HepG2 (cell line): ENCODE data around the gene NECAB2. TPM values are rescaled to one million over a fixed set of nuclear protein-coding genes. Genes with fewer than 3 reads are reported as not detected.

Experiments
- ATAC-seq: fragments of 200-7000 bp; cut with Tn5 transposase; 3 replicates; pipeline ENCODE4 v1.9.1; 2020; ENCODE audit warnings: mild to moderate bottlenecking, moderate library complexity
- BruUV-seq: library from RNA; stranded (reverse); fragments of 400-500 nt; replicated peaks from 2 replicates; lab custom pipeline; 2021; lab: Mats Ljungman, UMichigan
- CTCF ChIA-PET: fragments of 300-600 bp; formaldehyde crosslinking; extraction: SDS; loops from one replicate; lab custom pipeline; 2021; ENCODE audit warnings: low total read pairs, inconsistent platforms, low intra/inter-chr PET ratio; lab: Yijun Ruan, JAX
- POLR2A ChIA-PET: fragments of 350-600 bp; sonication (Branson Sonifier 250); formaldehyde crosslinking; loops from one replicate; lab custom pipeline; 2020; ENCODE audit warnings: antibody characterized with exemption, inconsistent platforms; lab: Yijun Ruan, JAX
- DNase-seq: peaks from one replicate; pipeline ENCODE4 v3.0.0-alpha.2; 2015; ENCODE audit warnings: low spot score
- FAIRE-seq: peaks from 3 replicates; lab custom pipeline; 2011; peaks lifted over from hg19 to GRCh38; lab: Jason Lieb, UNC
- H2AFZ ChIP-seq: one replicate; pipeline ENCODE4 v1.6.1; 2011; ENCODE audit warnings: low read length, inconsistent platforms
- H3K27ac ChIP-seq: fragments of 300-600 bp; 3 replicates; pipeline ENCODE4 v1.8.0; 2011; ENCODE audit warnings: mixed run types, mild to moderate bottlenecking, mixed read lengths, low read length, inconsistent platforms; ENCODE audit not compliant: insufficient read depth; ENCODE audit errors: extremely low read length
- H3K27me3 ChIP-seq, 2 experiments: fragments of 200-600 bp in 1 of 2; 2 replicates in 1 of 2; 3 replicates in 1 of 2; pipeline versions ENCODE4 v1.6.0 to v1.8.0; 2011; ENCODE audit warnings: low read length in 2 of 2, mild to moderate bottlenecking in 2 of 2, moderate library complexity in 2 of 2, inconsistent platforms in 1 of 2; ENCODE audit not compliant: insufficient read depth in 2 of 2, control insufficient read depth in 1 of 2
- H3K36me3 ChIP-seq, 2 experiments: fragments of 200-600 bp in 1 of 2; replicated peaks in 1 of 2; 2 replicates in 1 of 2; 3 replicates in 1 of 2; pipeline versions ENCODE4 v1.5.1 to v1.8.0; 2011; ENCODE audit warnings: low read length in 2 of 2, inconsistent platforms in 1 of 2; ENCODE audit not compliant: insufficient read depth in 2 of 2, control insufficient read depth in 1 of 2
- H3K4me1 ChIP-seq: 2 replicates; pipeline ENCODE4 v1.5.1; 2012; ENCODE audit warnings: low read length, inconsistent platforms; ENCODE audit not compliant: insufficient read depth
- H3K4me2 ChIP-seq: 2 replicates; pipeline ENCODE4 v1.6.0; 2011; ENCODE audit warnings: low read depth, low read length, inconsistent platforms
- H3K4me3 ChIP-seq, 3 experiments: fragments of 200-600 bp in 1 of 3; sonication (generic), shearing (Covaris generic) in 1 of 3; replicated peaks in 1 of 3; 2 replicates each; pipeline ENCODE4 v1.5.1; 2011 to 2016; ENCODE audit warnings: low read length in 3 of 3, inconsistent platforms in 2 of 3, low read depth in 2 of 3, mild to moderate bottlenecking in 2 of 3, control low read depth in 1 of 3, mixed read lengths in 1 of 3; ENCODE audit not compliant: insufficient read depth in 1 of 3
- H3K79me2 ChIP-seq: one replicate; pipeline ENCODE4 v1.6.1; 2011; ENCODE audit warnings: low read length, inconsistent platforms; ENCODE audit not compliant: insufficient read depth
- H3K9ac ChIP-seq: 2 replicates; pipeline ENCODE4 v1.6.0; 2011; ENCODE audit warnings: mild to moderate bottlenecking, low read depth, low read length, inconsistent platforms; ENCODE audit not compliant: insufficient read depth
- H3K9me3 ChIP-seq: 2 replicates; pipeline ENCODE4 v1.5.1; 2012; ENCODE audit warnings: mild to moderate bottlenecking, low read length
- H4K20me1 ChIP-seq: 2 replicates; pipeline ENCODE4 v1.6.0; 2011; ENCODE audit warnings: inconsistent platforms, mild to moderate bottlenecking, low read length, moderate library complexity; ENCODE audit not compliant: insufficient read depth
- ATF6 ChIP-seq: sonication (generic); formaldehyde crosslinking; conservative IDR thresholded peaks from 2 replicates; pipeline ENCODE4 v1.4.0; 2020; ENCODE audit warnings: missing genetic modification reagents
- ZNF629 ChIP-seq: sonication (generic); formaldehyde crosslinking; conservative IDR thresholded peaks from 2 replicates; pipeline ENCODE4 v1.5.0; 2020; ENCODE audit warnings: missing genetic modification reagents
- WGBS: methylation state at CpG from one replicate; pipeline ENCODE4 v1.1.6; 2017; ENCODE audit warnings: low lambda C conversion rate; 5-methylcytosine and 5-hydroxymethylcytosine counted together
- in situ Hi-C: cut with HindIII; loops from 2 replicates; pipeline ENCODE4 v1.10.0; 2017; ENCODE audit warnings: low pct_unique_long_range_greater_than_20kb; ENCODE audit not compliant: extremely low pct_ligation_motif_present
- intact Hi-C: fragments of 100-400 bp; cut with micrococcal nuclease; formaldehyde crosslinking; loops from one replicate; pipeline ENCODE4 v1.10.0; 2022; ENCODE audit not compliant: unreplicated experiment
- polyA plus RNA-seq, 8 experiments: library from polyadenylated mRNA; depleted of rRNA in 3 of 8; stranded (reverse) in 7 of 8; unstranded in 1 of 8; fragments of >200 nt; fragmentation: Illumina TruSeq in 4 of 8; extraction: Trizol in 4 of 8; gene quantifications; 2 replicates each; pipeline versions ENCODE4 v1.2.1 to v1.2.3, GENCODE V29; 2011 to 2016; ENCODE audit warnings: low read depth in 4 of 8, missing spikeins in 1 of 8, mixed read lengths in 1 of 8; ENCODE audit not compliant: insufficient read depth in 1 of 8
- total RNA-seq, 5 experiments: library from RNA; depleted of rRNA; stranded (reverse); fragments of >200 nt; fragmentation: Illumina TruSeq; extraction: Trizol; gene quantifications; 2 replicates each; pipeline ENCODE4 v1.2.3, GENCODE V29; 2016; ENCODE audit warnings: low read depth in 1 of 5
- TF ChIP-seq, protein P1 (sequence below): sonication (generic); formaldehyde crosslinking; IDR thresholded peaks from 2 replicates; pipeline ENCODE4 v1.4.0; 2020; ENCODE audit warnings: missing genetic modification reagents

Gene NECAB2
- total and polyA plus RNA-seq, 2 of the 13 experiments (the other 11 are each of a cell fraction or from before 2014, with no cell fraction given): 0.21 to 0.49 TPM

DNA sequence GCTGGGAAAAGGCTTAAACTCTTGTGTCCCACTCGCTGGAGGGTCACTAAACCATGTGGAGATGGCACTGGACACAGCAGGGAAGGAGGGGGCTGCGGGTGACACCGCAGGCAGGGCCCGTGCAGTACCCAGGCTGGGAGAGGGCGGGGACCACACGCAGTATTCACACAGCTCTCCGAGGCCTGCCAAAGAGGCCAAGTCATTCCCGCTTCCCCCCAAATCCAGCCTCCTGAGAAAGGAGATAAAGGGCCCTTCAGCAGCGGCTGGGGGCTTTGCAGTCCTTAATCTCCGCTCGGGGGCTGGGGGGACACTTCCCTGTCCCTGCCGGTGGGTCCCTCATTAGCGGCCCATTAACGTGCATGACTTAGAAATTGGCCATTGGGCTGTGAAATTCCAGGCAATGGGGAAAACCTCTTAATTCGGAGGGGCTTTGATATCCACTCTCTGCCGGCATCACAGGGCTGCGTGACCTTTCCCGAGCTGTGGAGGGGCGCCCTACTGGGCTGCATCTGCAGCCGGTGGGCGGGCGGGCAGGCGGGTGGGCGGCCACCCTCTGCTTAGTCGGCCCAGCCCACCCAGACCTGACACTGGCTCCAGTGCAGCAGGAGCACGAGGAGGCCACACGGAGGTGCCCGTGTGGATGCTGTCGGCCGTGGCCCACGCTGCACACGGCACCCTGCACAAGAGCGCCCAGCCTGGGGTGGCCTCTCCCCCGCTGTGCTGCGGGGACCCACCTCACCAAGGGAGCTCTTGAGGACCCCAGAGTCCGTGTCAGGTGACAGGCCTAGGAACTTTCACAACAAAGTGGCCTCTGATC, 77.2 kb downstream of the NECAB2 start (continued):
- no peak for TF ChIP-seq ATF6 (CRISPR knock-in tag)

DNA sequence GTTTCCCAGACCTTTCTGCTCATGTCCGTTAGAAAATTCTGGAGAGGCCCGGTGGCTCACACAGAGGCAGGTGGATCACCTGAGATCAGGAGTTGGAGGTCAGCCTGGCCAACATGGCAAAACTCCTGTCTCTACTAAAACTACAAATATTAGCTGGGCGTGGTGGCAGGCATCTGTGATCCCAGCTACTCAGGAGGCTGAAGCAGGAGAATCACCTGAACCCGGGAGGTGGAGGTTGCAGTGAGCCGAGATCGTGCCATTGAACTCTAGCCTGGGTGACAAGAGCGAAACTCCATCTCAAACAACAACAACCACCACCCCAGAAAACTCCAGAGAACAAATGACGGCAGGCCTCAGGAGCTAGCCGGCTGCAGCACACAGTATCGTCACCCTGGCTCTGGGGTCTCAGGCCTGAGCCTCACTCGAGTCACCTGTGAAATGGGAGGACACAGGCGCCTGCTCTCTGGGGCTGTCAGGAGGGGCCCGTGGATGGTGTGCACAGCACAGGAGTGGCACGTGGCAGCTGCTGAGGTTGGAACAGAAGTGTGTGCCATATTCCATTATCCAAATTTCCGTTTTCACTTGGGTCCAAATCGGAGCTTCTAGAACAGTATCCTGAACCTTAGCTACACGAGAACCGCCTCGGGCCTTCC, 77.9 kb downstream of the NECAB2 start:
- H3K9me3 ChIP-seq: no peaks in the 10 kb centered on the region
- peaks cover 0 to 6% of the 10 kb centered on the region in 2 experiments; a peak in 2 of 5 replicates for H3K36me3 ChIP-seq
- 68% methylated on average over 13 of the region's 19 CpGs for WGBS
- no peak overlapping the region for H3K4me3 ChIP-seq
- CTCF ChIA-PET: no interaction called here
- TF ChIP-seq ZNF629 (CRISPR knock-in tag): peak; percentile 42; the same call in 1 of the 2 replicates
- TF ChIP-seq, protein P1, sequence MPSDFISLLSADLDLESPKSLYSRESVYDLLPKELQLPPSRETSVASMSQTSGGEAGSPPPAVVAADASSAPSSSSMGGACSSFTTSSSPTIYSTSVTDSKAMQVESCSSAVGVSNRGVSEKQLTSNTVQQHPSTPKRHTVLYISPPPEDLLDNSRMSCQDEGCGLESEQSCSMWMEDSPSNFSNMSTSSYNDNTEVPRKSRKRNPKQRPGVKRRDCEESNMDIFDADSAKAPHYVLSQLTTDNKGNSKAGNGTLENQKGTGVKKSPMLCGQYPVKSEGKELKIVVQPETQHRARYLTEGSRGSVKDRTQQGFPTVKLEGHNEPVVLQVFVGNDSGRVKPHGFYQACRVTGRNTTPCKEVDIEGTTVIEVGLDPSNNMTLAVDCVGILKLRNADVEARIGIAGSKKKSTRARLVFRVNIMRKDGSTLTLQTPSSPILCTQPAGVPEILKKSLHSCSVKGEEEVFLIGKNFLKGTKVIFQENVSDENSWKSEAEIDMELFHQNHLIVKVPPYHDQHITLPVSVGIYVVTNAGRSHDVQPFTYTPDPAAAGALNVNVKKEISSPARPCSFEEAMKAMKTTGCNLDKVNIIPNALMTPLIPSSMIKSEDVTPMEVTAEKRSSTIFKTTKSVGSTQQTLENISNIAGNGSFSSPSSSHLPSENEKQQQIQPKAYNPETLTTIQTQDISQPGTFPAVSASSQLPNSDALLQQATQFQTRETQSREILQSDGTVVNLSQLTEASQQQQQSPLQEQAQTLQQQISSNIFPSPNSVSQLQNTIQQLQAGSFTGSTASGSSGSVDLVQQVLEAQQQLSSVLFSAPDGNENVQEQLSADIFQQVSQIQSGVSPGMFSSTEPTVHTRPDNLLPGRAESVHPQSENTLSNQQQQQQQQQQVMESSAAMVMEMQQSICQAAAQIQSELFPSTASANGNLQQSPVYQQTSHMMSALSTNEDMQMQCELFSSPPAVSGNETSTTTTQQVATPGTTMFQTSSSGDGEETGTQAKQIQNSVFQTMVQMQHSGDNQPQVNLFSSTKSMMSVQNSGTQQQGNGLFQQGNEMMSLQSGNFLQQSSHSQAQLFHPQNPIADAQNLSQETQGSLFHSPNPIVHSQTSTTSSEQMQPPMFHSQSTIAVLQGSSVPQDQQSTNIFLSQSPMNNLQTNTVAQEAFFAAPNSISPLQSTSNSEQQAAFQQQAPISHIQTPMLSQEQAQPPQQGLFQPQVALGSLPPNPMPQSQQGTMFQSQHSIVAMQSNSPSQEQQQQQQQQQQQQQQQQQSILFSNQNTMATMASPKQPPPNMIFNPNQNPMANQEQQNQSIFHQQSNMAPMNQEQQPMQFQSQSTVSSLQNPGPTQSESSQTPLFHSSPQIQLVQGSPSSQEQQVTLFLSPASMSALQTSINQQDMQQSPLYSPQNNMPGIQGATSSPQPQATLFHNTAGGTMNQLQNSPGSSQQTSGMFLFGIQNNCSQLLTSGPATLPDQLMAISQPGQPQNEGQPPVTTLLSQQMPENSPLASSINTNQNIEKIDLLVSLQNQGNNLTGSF: no peak
- TF ChIP-seq, all 625 proteins: peak for 1
- H3K4me2 ChIP-seq: no peak overlapping the region
- H3K79me2 ChIP-seq: no peaks in the 10 kb centered on the region
- no TSS peak for BruUV-seq
- ATAC-seq (no peak), DNase-seq (no peak), FAIRE-seq (no peak)
- no peaks in the 10 kb centered on the region; the same call in 1 of the 2 replicates for H4K20me1 ChIP-seq
- peaks cover 0 to 26% of the 10 kb centered on the region in 2 experiments; a peak in 2 of 5 replicates for H3K27me3 ChIP-seq
- intact Hi-C loops (no loop called here), in situ Hi-C loops (loop anchor here (10.0 kb wide), 2 partner anchors 121 to 221 kb away; no protein-coding TSS in a partner anchor)
- no peak overlapping the region for H2AFZ ChIP-seq
- no peak overlapping the region for H3K27ac ChIP-seq
- H3K9ac ChIP-seq: no peak overlapping the region
- peaks cover 40% of the 10 kb centered on the region for H3K4me1 ChIP-seq
- POLR2A ChIA-PET: interaction anchor here (2.6 kb wide), 1 partner anchor 89 kb away, joined by 8 read pairs; no protein-coding TSS in a partner anchor
